IPS DF 6.9 (cell line): Measurements from ENCODE around the gene THSD4.

Source experiments
- DNase-seq: peaks from one replicate; pipeline ENCODE4 v3.0.0-alpha.2; 2013; ENCODE audit warnings: low read depth, low spot score
- H3K27ac ChIP-seq: one replicate; pipeline ENCODE4 v1.5.1; 2013; ENCODE audit warnings: low read length, control low read depth
- H3K27me3 ChIP-seq: 2 replicates; pipeline ENCODE4 v1.6.1; 2013; ENCODE audit warnings: mild to moderate bottlenecking, low read length; ENCODE audit not compliant: control insufficient read depth, insufficient read depth
- H3K36me3 ChIP-seq: 2 replicates; pipeline ENCODE4 v1.6.1; 2013; ENCODE audit warnings: low read length; ENCODE audit not compliant: control insufficient read depth, insufficient read depth
- H3K4me1 ChIP-seq: 2 replicates; pipeline ENCODE4 v1.6.1; 2013; ENCODE audit warnings: low read length; ENCODE audit not compliant: control insufficient read depth, insufficient read depth
- H3K4me3 ChIP-seq: 2 replicates; pipeline ENCODE4 v1.5.1; 2013; ENCODE audit warnings: mild to moderate bottlenecking, low read length
- H3K9me3 ChIP-seq: 2 replicates; pipeline ENCODE4 v1.6.1; 2013; ENCODE audit warnings: low read length, inconsistent platforms; ENCODE audit not compliant: control insufficient read depth, insufficient read depth
- WGBS: extraction: QIAGEN DNeasy Blood & Tissue Kit; methylation state at CpG from one replicate; pipeline ENCODE4 v1.1.7; 2013; ENCODE audit warnings: mixed read lengths, missing lambda C conversion rate; ENCODE audit not compliant: insufficient read length, insufficient coverage; 5-methylcytosine and 5-hydroxymethylcytosine counted together

THSD4 gene

GRCh38 chr15:71440489-71441110, 325.3 kb downstream of the THSD4 start:
- DNase-seq = no peak
- H3K4me3 ChIP-seq = no peak overlapping the region
- H3K9me3 ChIP-seq = no peaks in the 10 kb centered on the region
- H3K27me3 ChIP-seq = no peaks in the 10 kb centered on the region
- H3K4me1 ChIP-seq = no peaks in the 10 kb centered on the region
- no peak overlapping the region for H3K27ac ChIP-seq
- H3K36me3 ChIP-seq = no peaks in the 10 kb centered on the region
- no CpG with 5 or more reads among the region's 3 CpGs for WGBS

GRCh38 chr15:71443538-71443937, 328.3 kb downstream of the THSD4 start:
- Histone ChIP-seq H3K4me3 (no peak overlapping the region), H3K27me3 (no peaks in the 10 kb centered on the region), H3K4me1 (no peaks in the 10 kb centered on the region), H3K27ac (no peak overlapping the region), H3K36me3 (no peaks in the 10 kb centered on the region), H3K9me3 (no peaks in the 10 kb centered on the region)
- no CpG with 5 or more reads among the region's 4 CpGs for WGBS
- DNase-seq = no peak

- Histone ChIP-seq H3K27me3 (no peaks in the 10 kb centered on the region), H3K36me3 (no peaks in the 10 kb centered on the region), H3K4me1 (no peaks in the 10 kb centered on the region), H3K27ac (no peak overlapping the region), H3K4me3 (no peak overlapping the region), H3K9me3 (no peaks in the 10 kb centered on the region)
- DNase-seq = no peak
- WGBS = no CpG with 5 or more reads among the region's 7 CpGs
These were observed 328.9 kb downstream of the THSD4 start for GRCh38 chr15:71444032-71444810.

- no CpG with 5 or more reads among the region's 5 CpGs for WGBS
- Histone ChIP-seq H3K36me3 (no peaks in the 10 kb centered on the region), H3K4me1 (no peaks in the 10 kb centered on the region), H3K27ac (no peak overlapping the region), H3K4me3 (no peak overlapping the region), H3K27me3 (no peaks in the 10 kb centered on the region), H3K9me3 (no peaks in the 10 kb centered on the region)
- no peak for DNase-seq
These were observed 329.8 kb downstream of the THSD4 start for GRCh38 chr15:71444866-71445590.

GRCh38 chr15:71447328-71448250, 332.3 kb downstream of the THSD4 start:
- no CpG with 5 or more reads among the region's 8 CpGs for WGBS
- H3K4me1 ChIP-seq = no peaks in the 10 kb centered on the region
- no peak overlapping the region for H3K27ac ChIP-seq
- H3K9me3 ChIP-seq = no peaks in the 10 kb centered on the region
- no peaks in the 10 kb centered on the region for H3K27me3 ChIP-seq
- no peak for DNase-seq
- H3K36me3 ChIP-seq = no peaks in the 10 kb centered on the region
- H3K4me3 ChIP-seq = no peak overlapping the region

GRCh38 chr15:71448688-71449114, 333.4 kb downstream of the THSD4 start:
- Histone ChIP-seq H3K4me3 (no peak overlapping the region), H3K27me3 (no peaks in the 10 kb centered on the region), H3K27ac (no peak overlapping the region), H3K36me3 (no peaks in the 10 kb centered on the region), H3K9me3 (no peaks in the 10 kb centered on the region), H3K4me1 (no peaks in the 10 kb centered on the region)
- DNase-seq = peak; percentile 60
- no CpG with 5 or more reads among the region's 2 CpGs for WGBS

- H3K4me3 ChIP-seq = no peak overlapping the region
- no peak for DNase-seq
- 100% methylated on average over 1 of the region's 3 CpGs for WGBS
- H3K36me3 ChIP-seq = no peaks in the 10 kb centered on the region
- no peak overlapping the region for H3K27ac ChIP-seq
- no peaks in the 10 kb centered on the region for H3K27me3 ChIP-seq
- no peaks in the 10 kb centered on the region for H3K9me3 ChIP-seq
- H3K4me1 ChIP-seq = no peaks in the 10 kb centered on the region
These were observed 334.1 kb downstream of the THSD4 start for GRCh38 chr15:71449363-71449762.

GRCh38 chr15:71449956-71450355, 334.7 kb downstream of the THSD4 start:
- no peaks in the 10 kb centered on the region for H3K27me3 ChIP-seq
- H3K27ac ChIP-seq = no peak overlapping the region
- no peaks in the 10 kb centered on the region for H3K36me3 ChIP-seq
- no peak for DNase-seq
- no CpG with 5 or more reads among the region's 5 CpGs for WGBS
- H3K9me3 ChIP-seq = no peaks in the 10 kb centered on the region
- H3K4me1 ChIP-seq = no peaks in the 10 kb centered on the region
- H3K4me3 ChIP-seq = no peak overlapping the region

- no peak for DNase-seq
- no peak overlapping the region for H3K4me3 ChIP-seq
- H3K27ac ChIP-seq = no peak overlapping the region
- WGBS = no CpG with 5 or more reads among the region's 4 CpGs
- no peaks in the 10 kb centered on the region for H3K9me3 ChIP-seq
- H3K4me1 ChIP-seq = no peaks in the 10 kb centered on the region
- H3K27me3 ChIP-seq = no peaks in the 10 kb centered on the region
- H3K36me3 ChIP-seq = no peaks in the 10 kb centered on the region
These were observed 335.9 kb downstream of the THSD4 start for GRCh38 chr15:71451130-71451529.

- DNase-seq = no peak
- Histone ChIP-seq H3K27ac (no peak overlapping the region), H3K27me3 (no peaks in the 10 kb centered on the region), H3K4me1 (no peaks in the 10 kb centered on the region), H3K36me3 (no peaks in the 10 kb centered on the region), H3K9me3 (no peaks in the 10 kb centered on the region), H3K4me3 (no peak overlapping the region)
- WGBS = no CpG with 5 or more reads among the region's 3 CpGs
These were observed 337.6 kb downstream of the THSD4 start for GRCh38 chr15:71452893-71453292.
